Breast epithelium (tissue), 4 donors: ENCODE measurements around the gene PNPO. TPM values are rescaled to one million over a fixed set of nuclear protein-coding genes. Genes with fewer than 3 reads are reported as not detected.

Experiments
- DNase-seq, 2 donors: peaks; one replicate each; pipeline ENCODE4 v3.0.0-alpha.2; 2019; ENCODE audit warnings: low spot score in 2 of 2
- H3K27ac ChIP-seq, 2 donors: fragments of 200-600 bp; sonication (generic) in 1 of 2; one replicate each; pipeline ENCODE4 v1.5.1; 2016 to 2019; ENCODE audit warnings: mild to moderate bottlenecking in 1 of 2
- H3K27me3 ChIP-seq, 2 donors: fragments of 200-600 bp; sonication (generic) in 1 of 2; one replicate each; pipeline versions ENCODE4 v1.5.1 to v1.6.0; 2017 to 2019; ENCODE audit warnings: control low read depth in 1 of 2, mild to moderate bottlenecking in 1 of 2
- H3K36me3 ChIP-seq: fragments of 200-600 bp; one replicate; pipeline ENCODE4 v1.5.1; 2019
- H3K4me1 ChIP-seq, 2 donors: fragments of 200-600 bp; sonication (generic); one replicate each; pipeline ENCODE4 v1.5.1; 2016 to 2019; ENCODE audit warnings: control low read depth in 1 of 2
- H3K4me3 ChIP-seq, 3 donors: fragments of 200-600 bp; sonication (generic); 1 replicate in 2 of 3; 2 replicates in 1 of 3; pipeline ENCODE4 v1.5.1; 2016 to 2019; ENCODE audit warnings: mild to moderate bottlenecking in 3 of 3, moderate library complexity in 2 of 3
- H3K9me3 ChIP-seq, 2 donors: fragments of 200-600 bp; sonication (generic) in 1 of 2; one replicate each; pipeline ENCODE4 v1.5.1; 2016 to 2019; ENCODE audit warnings: control low read depth in 1 of 2
- POLR2A ChIP-seq: fragments of 450-650 bp; IDR thresholded peaks from one replicate; pipeline ENCODE4 v1.6.1; 2016; ENCODE audit warnings: antibody characterized with exemption, mild to moderate bottlenecking, moderate library complexity
- POLR2AphosphoS5 ChIP-seq, 3 donors: sonication (generic); formaldehyde crosslinking; IDR thresholded peaks; one replicate each; pipeline ENCODE4 v1.6.1; 2017; ENCODE audit warnings: antibody characterized with exemption in 3 of 3
- intact Hi-C: fragments of 100-400 bp; cut with DNase I; formaldehyde crosslinking; loops from one replicate; pipeline ENCODE4 v1.15.1; 2023; ENCODE audit warnings: low total_unique reads
- total RNA-seq, 3 donors: library from RNA; depleted of rRNA; stranded (reverse); fragments of >200 nt; gene quantifications; one replicate each; pipeline ENCODE4 v1.1.0, GENCODE V29; 2016
- TF ChIP-seq, protein P1 (sequence below), 3 donors: fragments of 450-650 bp; IDR thresholded peaks; one replicate each; pipeline ENCODE4 v1.5.1; 2016 to 2017; ENCODE audit warnings: antibody characterized with exemption in 3 of 3, mild to moderate bottlenecking in 3 of 3, moderate library complexity in 3 of 3

PNPO gene
- total RNA-seq, 3 donors from 2014 or later = 28.3 to 61.2 (median 34.7) TPM

DNA sequence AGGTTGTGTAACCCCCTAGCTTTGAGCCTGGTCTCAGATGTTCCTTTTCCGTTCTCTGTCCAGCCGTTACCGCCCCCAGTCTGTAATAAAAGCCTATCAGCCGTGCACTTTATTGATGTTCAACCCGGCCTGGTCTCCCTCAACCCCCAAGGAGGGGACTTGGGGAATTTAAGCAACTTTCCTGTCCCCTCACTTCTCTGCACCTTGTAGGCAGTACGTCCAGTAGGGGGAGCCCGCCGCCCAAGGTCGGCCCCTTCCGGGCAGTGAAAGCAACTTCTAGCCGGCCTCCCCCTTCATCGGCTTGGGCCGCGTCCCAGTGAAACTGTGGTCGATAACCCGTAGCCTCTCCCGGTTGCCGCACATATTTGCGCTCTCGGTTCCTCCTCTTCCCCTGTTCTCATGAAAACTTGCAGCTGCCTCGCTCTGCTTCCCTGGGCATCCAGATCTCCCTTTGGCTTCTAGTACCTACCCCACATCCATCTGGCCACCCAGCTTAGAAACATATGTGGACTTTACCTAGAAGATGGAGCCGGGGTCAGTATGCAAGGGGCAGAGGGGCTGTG is 7.9 kb downstream of the PNPO start:
- no peaks in the 10 kb centered on the region for H3K9me3 ChIP-seq
- peak overlapping the region; percentile 31 to 63 (median 42) for H3K4me3 ChIP-seq
- intact Hi-C loops = no loop called here
- H3K36me3 ChIP-seq = no peaks in the 10 kb centered on the region
- peak; percentile 89 to 95 for DNase-seq
- peak overlapping the region; percentile 95 to 97 for H3K27ac ChIP-seq
- no peaks in the 10 kb centered on the region for H3K27me3 ChIP-seq
- H3K4me1 ChIP-seq = peaks cover 8 to 44% of the 10 kb centered on the region in 2 donors
- no peak for TF ChIP-seq POLR2A
- TF ChIP-seq, protein P1, sequence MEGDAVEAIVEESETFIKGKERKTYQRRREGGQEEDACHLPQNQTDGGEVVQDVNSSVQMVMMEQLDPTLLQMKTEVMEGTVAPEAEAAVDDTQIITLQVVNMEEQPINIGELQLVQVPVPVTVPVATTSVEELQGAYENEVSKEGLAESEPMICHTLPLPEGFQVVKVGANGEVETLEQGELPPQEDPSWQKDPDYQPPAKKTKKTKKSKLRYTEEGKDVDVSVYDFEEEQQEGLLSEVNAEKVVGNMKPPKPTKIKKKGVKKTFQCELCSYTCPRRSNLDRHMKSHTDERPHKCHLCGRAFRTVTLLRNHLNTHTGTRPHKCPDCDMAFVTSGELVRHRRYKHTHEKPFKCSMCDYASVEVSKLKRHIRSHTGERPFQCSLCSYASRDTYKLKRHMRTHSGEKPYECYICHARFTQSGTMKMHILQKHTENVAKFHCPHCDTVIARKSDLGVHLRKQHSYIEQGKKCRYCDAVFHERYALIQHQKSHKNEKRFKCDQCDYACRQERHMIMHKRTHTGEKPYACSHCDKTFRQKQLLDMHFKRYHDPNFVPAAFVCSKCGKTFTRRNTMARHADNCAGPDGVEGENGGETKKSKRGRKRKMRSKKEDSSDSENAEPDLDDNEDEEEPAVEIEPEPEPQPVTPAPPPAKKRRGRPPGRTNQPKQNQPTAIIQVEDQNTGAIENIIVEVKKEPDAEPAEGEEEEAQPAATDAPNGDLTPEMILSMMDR (IDR thresholded peaks at IDR 0.05) = peak; percentile 88 to 96 (median 90)
- peak; percentile 9 to 58 (median 36) for TF ChIP-seq POLR2AphosphoS5 (IDR thresholded peaks at IDR 0.05)

DNA sequence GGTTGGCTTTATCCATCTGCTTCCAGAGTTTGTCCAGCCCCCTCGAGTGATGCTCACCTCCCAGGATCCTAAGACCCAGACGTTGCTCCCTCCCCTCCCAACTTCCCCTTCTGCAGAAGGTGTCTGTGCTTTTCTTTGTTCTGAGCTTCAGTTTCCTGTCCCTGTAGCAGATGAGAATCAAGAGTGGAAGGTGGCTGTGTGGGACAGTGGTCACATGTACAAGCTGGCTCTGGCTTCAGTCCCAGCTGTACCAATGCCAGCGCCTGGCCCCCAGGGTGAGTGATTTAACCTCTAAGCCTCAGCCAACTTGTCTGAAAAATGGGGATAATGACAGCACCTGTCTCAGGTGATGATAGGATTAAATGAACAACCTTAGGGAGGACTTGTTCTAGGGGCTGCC is 8.6 kb downstream of the PNPO start:
- intact Hi-C loops = no loop called here
- DNase-seq = peak; percentile 84 to 86
- Histone ChIP-seq H3K4me1 (peaks cover 8 to 44% of the 10 kb centered on the region in 2 donors), H3K36me3 (no peaks in the 10 kb centered on the region), H3K9me3 (no peaks in the 10 kb centered on the region), H3K27ac (peak overlapping the region; percentile 95 to 97), H3K4me3 (peak overlapping the region in 2 of 3 donors; percentile 42 to 63), H3K27me3 (no peaks in the 10 kb centered on the region)
- TF ChIP-seq POLR2AphosphoS5 (IDR thresholded peaks at IDR 0.05) (no peak), POLR2A (no peak)
- TF ChIP-seq, protein P1 (IDR thresholded peaks at IDR 0.05) = no peak

DNA sequence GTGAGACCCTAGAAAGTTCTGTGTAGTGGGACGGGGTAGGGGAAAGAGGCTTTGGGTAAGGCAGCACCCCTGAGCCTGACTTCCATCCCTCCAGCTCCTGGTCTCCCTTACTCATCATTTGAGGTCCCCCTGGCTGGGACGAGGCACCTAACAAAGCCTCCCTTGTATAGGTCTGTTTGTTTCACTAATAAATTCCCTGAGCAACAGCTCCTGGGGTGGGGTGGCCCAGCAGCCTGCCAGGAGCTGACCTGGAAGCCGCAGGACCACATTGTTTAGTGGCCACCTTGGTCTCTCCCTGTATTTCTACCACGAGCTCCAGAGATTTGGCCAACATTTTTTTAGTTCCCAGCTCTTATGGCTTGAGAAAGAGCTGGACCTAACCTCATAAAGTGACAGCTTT is 9.1 kb downstream of the PNPO start:
- DNase-seq = peak in 1 of 2 donors; percentile 90
- H3K4me1 ChIP-seq = peaks cover 8 to 40% of the 10 kb centered on the region in 2 donors
- TF ChIP-seq, protein P1 (IDR thresholded peaks at IDR 0.05) = no peak
- TF ChIP-seq POLR2AphosphoS5 (IDR thresholded peaks at IDR 0.05) (peak in 1 of 3 donors; percentile 23), POLR2A (no peak)
- peak overlapping the region in 1 of 3 donors; percentile 63 for H3K4me3 ChIP-seq
- no peaks in the 10 kb centered on the region for H3K9me3 ChIP-seq
- H3K36me3 ChIP-seq = no peaks in the 10 kb centered on the region
- no peaks in the 10 kb centered on the region for H3K27me3 ChIP-seq
- H3K27ac ChIP-seq = peak overlapping the region; percentile 95 to 97
- intact Hi-C loops = no loop called here

DNA sequence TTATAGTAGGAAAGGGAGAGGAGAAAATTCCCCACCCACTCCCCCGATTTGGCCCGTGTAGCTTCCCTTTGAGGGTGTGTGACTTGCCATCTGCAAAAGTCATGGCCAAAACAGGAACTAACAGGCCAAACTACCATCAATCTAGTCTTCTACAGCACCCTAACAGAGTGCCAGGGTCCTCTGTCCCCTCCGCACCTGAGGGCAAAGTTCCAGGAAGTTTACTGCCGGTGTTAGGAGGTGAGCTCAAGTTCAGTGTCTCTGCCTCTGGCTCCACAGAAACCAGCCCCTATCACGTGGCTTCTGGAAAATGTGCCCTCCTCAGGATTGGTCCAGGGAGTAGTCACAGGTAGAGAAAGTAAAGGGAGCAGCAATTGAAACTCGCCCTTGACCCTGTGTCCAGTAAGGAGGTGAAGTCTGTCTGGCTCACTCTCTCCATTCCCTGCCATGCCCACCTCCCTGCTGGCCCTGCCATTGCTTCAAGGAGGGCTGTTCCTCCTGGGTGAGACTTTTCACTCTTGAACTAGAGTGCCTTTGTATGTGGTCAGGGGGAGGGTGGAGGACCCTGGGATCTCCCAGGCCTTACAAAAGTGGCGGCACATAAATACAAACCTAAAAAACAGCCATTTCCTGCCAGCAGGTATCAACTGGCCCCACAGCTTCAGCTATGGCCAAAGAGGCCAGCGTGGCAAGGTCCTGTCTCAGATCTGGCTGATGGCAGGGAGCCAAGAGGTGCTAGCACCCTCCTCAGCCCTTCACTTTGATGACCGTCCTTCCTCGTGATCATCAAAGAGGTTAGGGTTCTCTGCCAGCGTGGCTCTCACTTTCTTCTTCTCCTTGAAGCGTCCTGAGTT is 11.0 kb downstream of the PNPO start:
- Histone ChIP-seq H3K36me3 (no peaks in the 10 kb centered on the region), H3K9me3 (no peaks in the 10 kb centered on the region), H3K4me1 (peaks cover 8 to 33% of the 10 kb centered on the region in 2 donors), H3K27ac (peak overlapping the region; percentile 95 to 97), H3K27me3 (no peaks in the 10 kb centered on the region), H3K4me3 (peak overlapping the region in 1 of 3 donors; percentile 26)
- TF ChIP-seq POLR2A (no peak), POLR2AphosphoS5 (IDR thresholded peaks at IDR 0.05) (no peak)
- TF ChIP-seq, protein P1 (IDR thresholded peaks at IDR 0.05) = no peak
- DNase-seq = peak in 1 of 2 donors; percentile 48
- intact Hi-C loops = no loop called here

DNA sequence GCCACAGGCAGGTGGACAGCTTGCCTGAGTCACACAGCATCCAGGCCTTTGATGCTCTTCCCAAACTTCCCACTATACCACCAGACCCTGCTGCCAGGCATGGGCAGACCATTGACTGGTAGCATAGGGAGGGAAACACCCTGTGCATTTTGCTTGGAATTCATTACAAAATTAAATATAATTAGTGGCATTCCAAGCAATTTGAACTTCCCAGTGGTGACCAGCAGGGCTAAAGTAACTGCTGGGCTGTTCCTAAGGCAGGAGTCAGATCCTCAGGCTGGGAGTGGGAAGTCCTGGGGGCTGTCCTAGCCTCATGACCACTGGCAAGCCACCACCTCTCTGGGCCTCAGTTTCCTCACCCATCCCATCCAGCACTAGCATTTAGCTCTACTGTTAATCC is 12.5 kb downstream of the PNPO start:
- Histone ChIP-seq H3K4me1 (peaks cover 8 to 33% of the 10 kb centered on the region in 2 donors), H3K4me3 (peak overlapping the region in 2 of 3 donors; percentile 13 to 64), H3K27ac (peak overlapping the region; percentile 70 to 95), H3K9me3 (no peaks in the 10 kb centered on the region), H3K27me3 (no peaks in the 10 kb centered on the region), H3K36me3 (no peaks in the 10 kb centered on the region)
- no peak for DNase-seq
- TF ChIP-seq POLR2A = no peak
- TF ChIP-seq, protein P1 (IDR thresholded peaks at IDR 0.05) = no peak
- no peak for TF ChIP-seq POLR2AphosphoS5 (IDR thresholded peaks at IDR 0.05)
- intact Hi-C loops = no loop called here
